ENCODE measurements around the gene KCNJ6.

- TF ChIP-seq TSHZ2 (CRISPR knock-in tag; IDR thresholded peaks at IDR 0.05) (no peak), CREB5 (CRISPR knock-in tag; IDR thresholded peaks at IDR 0.05; ENCODE audit: low read depth) (no peak), RARB (CRISPR knock-in tag; IDR thresholded peaks at IDR 0.05) (no peak), ZFP3 (CRISPR knock-in tag; IDR thresholded peaks at IDR 0.05) (no peak), ZFP30 (CRISPR knock-in tag; IDR thresholded peaks at IDR 0.05) (no peak), TOX (CRISPR knock-in tag; IDR thresholded peaks at IDR 0.05; ENCODE audit: borderline replicate concordance) (no peak), ISL1 (CRISPR knock-in tag; IDR thresholded peaks at IDR 0.05) (no peak), PPARA (CRISPR knock-in tag; IDR thresholded peaks at IDR 0.05; ENCODE audit: borderline replicate concordance) (no peak), SNAI2 (CRISPR knock-in tag; IDR thresholded peaks at IDR 0.05) (no peak), CSDC2 (CRISPR knock-in tag; IDR thresholded peaks at IDR 0.05) (no peak), ESRRG (CRISPR knock-in tag; IDR thresholded peaks at IDR 0.05) (no peak), PATZ1 (CRISPR knock-in tag; IDR thresholded peaks at IDR 0.05; ENCODE audit: borderline replicate concordance) (no peak)
These were observed 7.6 kb downstream of the KCNJ6 start for GRCh38 chr21:37908691-37909090.

All from SK-N-SH treated with all-trans-retinoic acid at 6 μM for 48 hours (cell line).